B cell (primary cell): ENCODE measurements around the gene POLN. TPM values are rescaled to one million over a fixed set of nuclear protein-coding genes. Genes with fewer than 3 reads are reported as not detected.

ENCODE experiments used
- ATAC-seq: fragments of 200-7000 bp; cut with Tn5 transposase; one replicate; pipeline ENCODE4 v1.10.0; 2021; ENCODE audit warnings: low read depth, mild to moderate bottlenecking, moderate number of reproducible peaks, moderate library complexity
- CTCF ChIA-PET: fragments of 350-600 bp; sonication (Branson Sonifier 250); formaldehyde crosslinking; loops from one replicate; lab custom pipeline; 2021; ENCODE audit warnings: antibody characterized with exemption, inconsistent platforms; lab: Charles Lee
- POLR2A ChIA-PET: fragments of 350-600 bp; sonication (Branson Sonifier 250); formaldehyde crosslinking; loops from one replicate; lab custom pipeline; 2021; ENCODE audit warnings: antibody characterized with exemption; lab: Charles Lee
- DNase-seq: peaks from one replicate; pipeline ENCODE4 v3.0.0; 2013
- H2AFZ ChIP-seq: 2 replicates; pipeline ENCODE4 v1.6.1; 2012; ENCODE audit warnings: mild to moderate bottlenecking, low read depth, low read length; ENCODE audit not compliant: insufficient read depth, poor library complexity, severe bottlenecking
- H3K27ac ChIP-seq, 2 donors: 1 replicate in 1 of 2; 2 replicates in 1 of 2; pipeline ENCODE4 v1.5.1; 2012 to 2013; ENCODE audit warnings: low read length in 2 of 2, mild to moderate bottlenecking in 2 of 2, moderate library complexity in 1 of 2
- H3K27me3 ChIP-seq, 4 experiments: fragments of 200-600 bp in 1 of 4; sonication (generic) in 1 of 4; replicated peaks in 1 of 4; 1 replicate in 2 of 4; 2 replicates in 2 of 4; pipeline versions ENCODE4 v1.6.1 to v1.7.0; 2013 to 2016; ENCODE audit warnings: low read length in 3 of 4, mild to moderate bottlenecking in 2 of 4, mixed read lengths in 1 of 4, moderate library complexity in 1 of 4; ENCODE audit not compliant: insufficient read depth in 4 of 4, control insufficient read depth in 3 of 4; ENCODE audit errors: control extremely low read depth in 1 of 4
- H3K36me3 ChIP-seq, 2 experiments: replicated peaks in 1 of 2; 1 replicate in 1 of 2; 2 replicates in 1 of 2; pipeline versions ENCODE4 v1.6.1 to v1.7.1; 2013; ENCODE audit warnings: low read length in 1 of 2; ENCODE audit not compliant: insufficient read depth in 2 of 2, control insufficient read depth in 1 of 2; ENCODE audit errors: control extremely low read depth in 1 of 2, extremely low read depth in 1 of 2
- H3K4me1 ChIP-seq, 2 donors: fragments of 200-600 bp in 1 of 2; sonication (generic) in 1 of 2; 1 replicate in 1 of 2; 2 replicates in 1 of 2; pipeline versions ENCODE4 v1.5.1 to v1.6.1; 2013 to 2017; ENCODE audit warnings: low read length in 2 of 2; ENCODE audit not compliant: control insufficient read depth in 2 of 2, insufficient read depth in 2 of 2
- H3K4me2 ChIP-seq: replicated peaks from 2 replicates; pipeline ENCODE3; 2012; ENCODE audit warnings: mild to moderate bottlenecking, low read depth, low read length; ENCODE audit not compliant: poor library complexity, severe bottlenecking
- H3K4me3 ChIP-seq, 5 experiments: fragments of 200-600 bp in 1 of 5; sonication (generic) in 1 of 5; 1 replicate in 3 of 5; 2 replicates in 2 of 5; pipeline versions ENCODE4 v1.5.1 to v1.7.0; 2011 to 2016; ENCODE audit warnings: low read length in 4 of 5, mild to moderate bottlenecking in 4 of 5, low read depth in 2 of 5, control low read depth in 1 of 5, moderate library complexity in 1 of 5; ENCODE audit not compliant: insufficient read depth in 1 of 5; ENCODE audit errors: control extremely low read depth in 1 of 5, extremely low read depth in 1 of 5
- H3K79me2 ChIP-seq: fragments of 200-600 bp; sonication (generic); one replicate; pipeline ENCODE4 v1.6.0; 2016; ENCODE audit warnings: low read length; ENCODE audit not compliant: control insufficient read depth, insufficient read depth
- H3K9ac ChIP-seq: fragments of 200-600 bp; sonication (generic); 2 replicates; pipeline ENCODE4 v1.6.1; 2017; ENCODE audit warnings: mild to moderate bottlenecking, low read length, moderate library complexity
- H3K9me3 ChIP-seq, 3 donors: one replicate each; pipeline versions ENCODE4 v1.6.1 to v1.7.1; 2013; ENCODE audit warnings: low read length in 2 of 3; ENCODE audit not compliant: control insufficient read depth in 2 of 3, insufficient read depth in 1 of 3; ENCODE audit errors: control extremely low read depth in 1 of 3
- H4K20me1 ChIP-seq: 2 replicates; pipeline ENCODE4 v1.6.0; 2012; ENCODE audit warnings: mild to moderate bottlenecking, low read length; ENCODE audit not compliant: insufficient read depth, control insufficient read depth, poor library complexity, severe bottlenecking
- H3K27ac Mint-ChIP-seq: one replicate; pipeline ENCODE4 v1.8.0; 2021; ENCODE audit warnings: mixed read lengths
- H3K27me3 Mint-ChIP-seq: one replicate; pipeline ENCODE4 v1.8.0; 2021; ENCODE audit warnings: mixed read lengths
- H3K4me1 Mint-ChIP-seq: one replicate; pipeline ENCODE4 v1.8.0; 2021; ENCODE audit warnings: mixed read lengths
- H3K4me3 Mint-ChIP-seq: one replicate; pipeline ENCODE4 v1.8.0; 2021; ENCODE audit warnings: mixed read lengths
- H3K9me3 Mint-ChIP-seq: one replicate; pipeline ENCODE4 v1.8.0; 2022; ENCODE audit warnings: mixed read lengths; ENCODE audit not compliant: insufficient read depth
- EZH2 ChIP-seq: IDR thresholded peaks from 2 replicates; pipeline ENCODE4 v1.6.1; 2012; ENCODE audit warnings: borderline replicate concordance, low read depth, mild to moderate bottlenecking, moderate library complexity, low read length; ENCODE audit not compliant: insufficient read depth, poor library complexity, severe bottlenecking
- WGBS: methylation state at CpG from one replicate; pipeline ENCODE4 v1.1.5; 2013; ENCODE audit warnings: missing lambda C conversion rate; ENCODE audit not compliant: insufficient coverage; 5-methylcytosine and 5-hydroxymethylcytosine counted together
- intact Hi-C: fragments of 100-400 bp; cut with micrococcal nuclease; formaldehyde crosslinking; loops from one replicate; pipeline ENCODE4 v1.10.0; 2022
- polyA plus RNA-seq: library from polyadenylated mRNA; depleted of rRNA; stranded (reverse); fragments of >200 nt; gene quantifications from 2 replicates; pipeline ENCODE4 v1.2.3, GENCODE V29; 2012
- total RNA-seq, 2 donors: library from RNA; stranded (reverse); fragments of 120-200 nt in 1 of 2; gene quantifications; 1 replicate in 1 of 2; 2 replicates in 1 of 2; pipeline versions ENCODE4 v1.2.3 to v1.2.4, GENCODE V29; 2013 to 2022
- TF ChIP-seq, protein P1 (sequence below): fragments of 200-600 bp; IDR thresholded peaks from one replicate; pipeline ENCODE4 v1.8.0; 2022; ENCODE audit warnings: antibody characterized with exemption, mild to moderate bottlenecking

Gene POLN
- total and polyA plus RNA-seq, 2 donors (not counting 1 experiment from before 2014, with no cell fraction given) = 0.73 to 1.5 TPM

DNA sequence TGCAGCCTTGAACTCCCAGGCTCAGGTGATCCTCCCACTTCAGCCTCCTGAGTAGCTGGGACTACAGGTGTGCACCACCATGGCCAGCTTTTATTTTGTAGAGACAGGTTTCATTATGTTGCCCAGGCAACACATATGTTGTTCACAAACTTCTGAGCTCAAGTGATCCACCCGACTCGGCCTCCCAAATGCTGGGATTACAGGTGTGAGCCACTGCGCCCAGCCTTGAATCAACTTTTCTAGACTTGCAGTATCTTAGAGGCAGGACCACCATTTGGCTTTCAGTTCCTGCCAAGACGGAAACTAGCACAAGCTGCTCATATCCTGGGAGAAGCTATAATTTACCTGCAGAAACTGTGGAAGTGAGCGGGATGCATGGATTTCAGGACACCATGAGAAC lies 162.9 kb downstream of the POLN start:
- no peaks in the 10 kb centered on the region for H3K9me3 Mint-ChIP-seq
- H3K4me3 ChIP-seq = no peak overlapping the region
- H3K27me3 Mint-ChIP-seq = no peaks in the 10 kb centered on the region
- no peaks in the 10 kb centered on the region for H3K4me1 ChIP-seq
- H3K79me2 ChIP-seq = no peaks in the 10 kb centered on the region
- CTCF ChIA-PET = no interaction called here
- intact Hi-C loops = no loop called here
- H2AFZ ChIP-seq = no peak overlapping the region
- no peak for ATAC-seq
- no peaks in the 10 kb centered on the region for H4K20me1 ChIP-seq
- no peaks in the 10 kb centered on the region for H3K9me3 ChIP-seq
- H3K36me3 ChIP-seq = no peaks in the 10 kb centered on the region
- POLR2A ChIA-PET = interaction anchor here (0.5 kb wide), 1 partner anchor 1056 kb away, joined by 3 read pairs; no protein-coding TSS in a partner anchor
- H3K27ac ChIP-seq = no peak overlapping the region
- no peak for DNase-seq
- H3K4me1 Mint-ChIP-seq = no peaks in the 10 kb centered on the region
- 95% methylated on average over 5 of the region's 5 CpGs for WGBS
- no peak for TF ChIP-seq EZH2
- TF ChIP-seq, protein P1, sequence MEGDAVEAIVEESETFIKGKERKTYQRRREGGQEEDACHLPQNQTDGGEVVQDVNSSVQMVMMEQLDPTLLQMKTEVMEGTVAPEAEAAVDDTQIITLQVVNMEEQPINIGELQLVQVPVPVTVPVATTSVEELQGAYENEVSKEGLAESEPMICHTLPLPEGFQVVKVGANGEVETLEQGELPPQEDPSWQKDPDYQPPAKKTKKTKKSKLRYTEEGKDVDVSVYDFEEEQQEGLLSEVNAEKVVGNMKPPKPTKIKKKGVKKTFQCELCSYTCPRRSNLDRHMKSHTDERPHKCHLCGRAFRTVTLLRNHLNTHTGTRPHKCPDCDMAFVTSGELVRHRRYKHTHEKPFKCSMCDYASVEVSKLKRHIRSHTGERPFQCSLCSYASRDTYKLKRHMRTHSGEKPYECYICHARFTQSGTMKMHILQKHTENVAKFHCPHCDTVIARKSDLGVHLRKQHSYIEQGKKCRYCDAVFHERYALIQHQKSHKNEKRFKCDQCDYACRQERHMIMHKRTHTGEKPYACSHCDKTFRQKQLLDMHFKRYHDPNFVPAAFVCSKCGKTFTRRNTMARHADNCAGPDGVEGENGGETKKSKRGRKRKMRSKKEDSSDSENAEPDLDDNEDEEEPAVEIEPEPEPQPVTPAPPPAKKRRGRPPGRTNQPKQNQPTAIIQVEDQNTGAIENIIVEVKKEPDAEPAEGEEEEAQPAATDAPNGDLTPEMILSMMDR = no peak
- H3K27ac Mint-ChIP-seq = no peak overlapping the region
- H3K9ac ChIP-seq = no peak overlapping the region
- H3K27me3 ChIP-seq = no peaks in the 10 kb centered on the region
- no peak overlapping the region for H3K4me2 ChIP-seq
- no peak overlapping the region for H3K4me3 Mint-ChIP-seq

DNA sequence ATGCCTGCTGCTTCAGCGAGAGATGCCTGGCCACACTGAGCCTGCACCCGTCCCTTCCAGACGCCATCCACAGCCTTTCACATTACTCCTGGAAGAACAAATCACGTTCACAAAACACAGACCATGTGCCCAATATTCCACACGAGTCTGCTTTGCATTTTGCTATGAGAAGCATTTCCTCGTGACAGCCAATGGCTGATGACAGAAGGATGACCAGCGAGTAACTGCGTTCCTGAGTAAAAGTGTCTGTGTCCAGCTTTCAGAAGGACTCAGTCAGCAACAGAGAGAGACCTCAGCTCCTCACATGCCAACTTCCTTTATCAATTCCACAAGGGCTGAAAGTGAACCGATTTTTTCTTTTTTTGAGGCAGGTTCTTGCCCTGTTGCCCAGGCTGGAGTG lies 163.3 kb downstream of the POLN start:
- H3K27me3 Mint-ChIP-seq = no peaks in the 10 kb centered on the region
- Histone ChIP-seq H3K79me2 (no peaks in the 10 kb centered on the region), H3K4me3 (no peak overlapping the region), H3K36me3 (no peaks in the 10 kb centered on the region), H3K27me3 (no peaks in the 10 kb centered on the region), H3K27ac (no peak overlapping the region), H3K9ac (no peak overlapping the region), H4K20me1 (no peaks in the 10 kb centered on the region), H3K4me2 (no peak overlapping the region), H2AFZ (no peak overlapping the region), H3K9me3 (no peaks in the 10 kb centered on the region), H3K4me1 (no peaks in the 10 kb centered on the region)
- 89% methylated on average over 9 of the region's 9 CpGs for WGBS
- ATAC-seq (no peak), DNase-seq (no peak)
- no peaks in the 10 kb centered on the region for H3K9me3 Mint-ChIP-seq
- ChIA-PET POLR2A (no interaction called here), CTCF (no interaction called here)
- no peak overlapping the region for H3K4me3 Mint-ChIP-seq
- no peaks in the 10 kb centered on the region for H3K4me1 Mint-ChIP-seq
- H3K27ac Mint-ChIP-seq = no peak overlapping the region
- intact Hi-C loops = no loop called here
- TF ChIP-seq EZH2 = no peak
- TF ChIP-seq, protein P1 = no peak
